Sigmoid colon (tissue), 7 donors: ENCODE results near the gene ZFP64. TPM values are rescaled to one million over a fixed set of nuclear protein-coding genes. Genes with fewer than 3 reads are reported as not detected.
"Not testable (repeated sequence)": the region's sequence is repeated elsewhere in the genome, so short reads cannot be mapped to it uniquely, and the experiment has no call there.

Experiments
- DNase-seq: peaks from one replicate; pipeline ENCODE4 v3.0.0-alpha.2; 2019
- H3K27ac ChIP-seq, 4 donors: fragments of 200-600 bp; sonication (generic); one replicate each; pipeline ENCODE4 v1.5.1; 2016 to 2019; ENCODE audit warnings: mild to moderate bottlenecking in 1 of 4
- H3K27me3 ChIP-seq, 3 donors: fragments of 200-600 bp; sonication (generic); one replicate each; pipeline ENCODE4 v1.5.1; 2019; ENCODE audit warnings: mild to moderate bottlenecking in 1 of 3
- H3K36me3 ChIP-seq, 4 donors: fragments of 200-600 bp; sonication (generic); one replicate each; pipeline ENCODE4 v1.5.1; 2016 to 2019
- H3K4me1 ChIP-seq, 4 donors: fragments of 200-600 bp; sonication (generic); one replicate each; pipeline ENCODE4 v1.5.1; 2017 to 2019
- H3K4me3 ChIP-seq, 4 donors: fragments of 200-600 bp; sonication (generic); one replicate each; pipeline ENCODE4 v1.5.1; 2017 to 2019; ENCODE audit warnings: mild to moderate bottlenecking in 2 of 4, moderate library complexity in 1 of 4
- H3K9me3 ChIP-seq, 4 donors: fragments of 200-600 bp in 3 of 4; sonication (generic) in 3 of 4; one replicate each; pipeline versions ENCODE4 v1.5.1 to v1.6.1; 2013 to 2019
- EP300 ChIP-seq, 4 donors: sonication (generic); formaldehyde crosslinking; IDR thresholded peaks; one replicate each; pipeline ENCODE4 v1.6.1; 2017; ENCODE audit warnings: antibody characterized with exemption in 4 of 4
- POLR2A ChIP-seq, 2 donors: fragments of 450-650 bp; IDR thresholded peaks; one replicate each; pipeline ENCODE4 v1.6.1; 2016; ENCODE audit warnings: antibody characterized with exemption in 2 of 2, mild to moderate bottlenecking in 2 of 2, moderate library complexity in 2 of 2
- POLR2AphosphoS5 ChIP-seq, 4 donors: sonication (generic); formaldehyde crosslinking; IDR thresholded peaks; one replicate each; pipeline ENCODE4 v1.6.1; 2017; ENCODE audit warnings: antibody characterized with exemption in 4 of 4
- WGBS, 2 donors: extraction: QIAGEN DNeasy Blood & Tissue Kit; methylation state at CpG; one replicate each; pipeline ENCODE4 v1.1.7; 2013; 5-methylcytosine and 5-hydroxymethylcytosine counted together
- intact Hi-C: fragments of 100-400 bp; cut with DNase I; formaldehyde crosslinking; loops from one replicate; pipeline ENCODE4 v1.15.1; 2023
- polyA plus RNA-seq, 3 donors: library from polyadenylated mRNA; stranded (reverse); fragments of 200-250 nt; gene quantifications; one replicate each; pipeline ENCODE4 v1.2.3, GENCODE V29; 2013
- total RNA-seq, 4 donors: library from RNA; depleted of rRNA; stranded (reverse); fragments of >200 nt; gene quantifications; one replicate each; pipeline ENCODE4 v1.1.0, GENCODE V29; 2016
- TF ChIP-seq, protein P1 (sequence below), 4 experiments: fragments of 450-650 bp in 3 of 4; fragments of 200-600 bp in 1 of 4; IDR thresholded peaks; one replicate each; pipeline ENCODE4 v1.5.1; 2016 to 2019; ENCODE audit warnings: antibody characterized with exemption in 4 of 4, mild to moderate bottlenecking in 3 of 4, moderate library complexity in 2 of 4
- donor health status: healthy with polysubstance abuse.
- donor health status: Bipolar disorder and iron deficiency.
- donor health status: healthy.

The ZFP64 gene
- total and polyA plus RNA-seq, 7 donors = 5.4 to 20.5 (median 9.6) TPM

DNA sequence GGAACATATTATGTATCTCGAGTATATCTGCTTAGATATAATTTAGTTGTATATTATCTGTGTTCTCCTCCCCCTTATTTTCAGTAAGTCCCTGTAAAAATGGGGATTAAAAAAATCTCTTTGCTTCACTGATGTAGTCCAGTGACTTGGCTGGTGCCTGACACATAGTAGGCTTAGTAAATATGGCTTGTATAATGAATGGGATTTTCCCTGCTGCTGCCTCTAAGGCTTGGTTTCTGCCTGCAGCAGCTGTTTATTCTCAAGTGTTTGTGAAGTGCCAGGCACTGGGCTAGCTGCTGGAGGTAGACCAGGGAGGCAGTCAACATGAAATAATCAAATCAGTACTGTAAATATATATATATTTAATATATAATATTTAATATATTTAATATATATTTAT is 1.6 kb upstream of the ZFP64 start:
- no peak for TF ChIP-seq POLR2AphosphoS5 (IDR thresholded peaks at IDR 0.05)
- no peak for TF ChIP-seq EP300 (IDR thresholded peaks at IDR 0.05)
- no peak for TF ChIP-seq POLR2A (IDR thresholded peaks at IDR 0.05)
- TF ChIP-seq, protein P1, sequence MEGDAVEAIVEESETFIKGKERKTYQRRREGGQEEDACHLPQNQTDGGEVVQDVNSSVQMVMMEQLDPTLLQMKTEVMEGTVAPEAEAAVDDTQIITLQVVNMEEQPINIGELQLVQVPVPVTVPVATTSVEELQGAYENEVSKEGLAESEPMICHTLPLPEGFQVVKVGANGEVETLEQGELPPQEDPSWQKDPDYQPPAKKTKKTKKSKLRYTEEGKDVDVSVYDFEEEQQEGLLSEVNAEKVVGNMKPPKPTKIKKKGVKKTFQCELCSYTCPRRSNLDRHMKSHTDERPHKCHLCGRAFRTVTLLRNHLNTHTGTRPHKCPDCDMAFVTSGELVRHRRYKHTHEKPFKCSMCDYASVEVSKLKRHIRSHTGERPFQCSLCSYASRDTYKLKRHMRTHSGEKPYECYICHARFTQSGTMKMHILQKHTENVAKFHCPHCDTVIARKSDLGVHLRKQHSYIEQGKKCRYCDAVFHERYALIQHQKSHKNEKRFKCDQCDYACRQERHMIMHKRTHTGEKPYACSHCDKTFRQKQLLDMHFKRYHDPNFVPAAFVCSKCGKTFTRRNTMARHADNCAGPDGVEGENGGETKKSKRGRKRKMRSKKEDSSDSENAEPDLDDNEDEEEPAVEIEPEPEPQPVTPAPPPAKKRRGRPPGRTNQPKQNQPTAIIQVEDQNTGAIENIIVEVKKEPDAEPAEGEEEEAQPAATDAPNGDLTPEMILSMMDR (IDR thresholded peaks at IDR 0.05) = no peak

DNA sequence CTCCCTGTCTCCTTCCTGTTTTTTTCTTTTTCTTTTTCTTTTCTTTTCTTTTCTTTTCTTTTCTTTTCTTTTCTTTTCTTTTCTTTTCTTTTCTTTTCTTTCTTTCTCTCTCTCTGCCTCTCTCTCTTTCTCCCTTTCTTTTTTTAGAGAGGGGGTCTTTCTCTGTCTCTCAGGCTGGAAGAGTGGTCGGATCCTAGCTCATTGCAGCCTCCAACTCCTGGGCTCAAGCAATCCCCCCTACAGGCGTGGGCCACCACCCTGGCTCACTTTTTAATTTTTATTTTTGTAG is 1.1 kb upstream of the ZFP64 start:
- DNase-seq, H3K9me3 ChIP-seq, H3K27me3 ChIP-seq, H3K36me3 ChIP-seq: not testable (repeated sequence)
- intact Hi-C loops = loop anchor here (5.0 kb wide), 1 partner anchor 45 kb away; no protein-coding TSS in a partner anchor
- Histone ChIP-seq H3K4me1 (peaks cover 0 to 20% (median 16%) of the 10 kb centered on the region in 4 donors), H3K4me3 (peak overlapping the region in 3 of 4 donors; percentile 86 to 95 (median 90)), H3K27ac (peak overlapping the region; percentile 89 to 94 (median 92))
- WGBS, 2 donors = 84 to 95% methylated on average over 2 of the region's 2 CpGs

More for the DNA sequence above, 1.6 kb upstream of the ZFP64 start:
- intact Hi-C loops = loop anchor here (5.0 kb wide), 1 partner anchor 46 kb away; no protein-coding TSS in a partner anchor
- WGBS, 2 donors = 48 to 70% methylated on average over 1 of the region's 1 CpG
- DNase-seq = no peak
- Histone ChIP-seq H3K4me1 (peaks cover 0 to 20% (median 16%) of the 10 kb centered on the region in 4 donors), H3K9me3 (no peaks in the 10 kb centered on the region), H3K36me3 (no peaks in the 10 kb centered on the region), H3K27ac (peak overlapping the region in 1 of 4 donors; percentile 90), H3K27me3 (no peaks in the 10 kb centered on the region), H3K4me3 (no peak overlapping the region)

DNA sequence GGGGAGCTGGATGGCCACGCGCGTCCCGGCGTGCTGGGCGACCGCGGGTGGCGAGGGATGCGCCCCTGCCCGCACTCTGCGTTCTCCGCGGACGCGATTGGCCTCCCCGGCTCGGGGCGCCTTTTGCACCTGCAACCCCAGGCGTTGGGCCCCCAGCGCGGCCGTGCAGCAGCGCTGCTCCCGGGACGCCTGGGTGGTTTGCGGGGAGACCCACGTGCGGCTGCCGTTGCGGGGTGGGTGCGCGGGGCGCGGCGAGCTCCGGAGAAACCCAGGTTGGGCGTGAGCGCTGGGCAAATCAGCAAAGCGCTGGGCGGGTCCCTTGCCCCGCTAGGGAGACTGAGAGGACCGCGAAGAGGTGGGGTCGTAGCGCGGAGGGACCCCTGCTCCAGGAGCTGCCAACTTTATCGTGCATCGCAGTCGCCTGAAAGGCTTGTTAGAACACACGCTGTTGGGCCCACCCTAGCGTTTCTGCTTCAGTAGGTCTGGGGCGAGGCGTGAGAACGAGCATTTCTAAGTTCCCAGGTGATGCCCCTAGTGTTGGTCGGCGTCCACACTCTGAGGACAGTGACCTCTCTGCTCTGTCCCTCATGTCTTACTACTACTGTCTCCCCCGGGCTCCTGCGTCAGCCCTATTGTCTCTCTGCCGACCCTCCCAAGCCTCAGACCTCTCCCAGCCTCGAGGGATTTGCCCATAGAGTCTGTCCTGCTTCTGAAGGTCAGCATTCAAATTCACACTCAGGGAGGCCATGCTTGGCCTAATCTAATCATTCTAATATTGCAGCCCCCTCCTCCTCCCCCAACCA is 538 bp upstream of the ZFP64 start:
- no peaks in the 10 kb centered on the region for H3K9me3 ChIP-seq
- intact Hi-C loops = loop anchor here (5.0 kb wide), 1 partner anchor 45 kb away; no protein-coding TSS in a partner anchor
- peaks cover 0 to 20% (median 16%) of the 10 kb centered on the region in 4 donors for H3K4me1 ChIP-seq
- WGBS, 2 donors = 0 to 1% methylated on average over 61 of the region's 61 CpGs
- H3K27me3 ChIP-seq = no peaks in the 10 kb centered on the region
- H3K27ac ChIP-seq = peak overlapping the region; percentile 89 to 94 (median 92)
- H3K4me3 ChIP-seq = peak overlapping the region; percentile 75 to 95 (median 88)
- no peaks in the 10 kb centered on the region for H3K36me3 ChIP-seq
- no peak for DNase-seq
- TF ChIP-seq POLR2A (IDR thresholded peaks at IDR 0.05) (no peak), POLR2AphosphoS5 (IDR thresholded peaks at IDR 0.05) (no peak), EP300 (IDR thresholded peaks at IDR 0.05) (no peak)
- TF ChIP-seq, protein P1 (IDR thresholded peaks at IDR 0.05) = no peak

DNA sequence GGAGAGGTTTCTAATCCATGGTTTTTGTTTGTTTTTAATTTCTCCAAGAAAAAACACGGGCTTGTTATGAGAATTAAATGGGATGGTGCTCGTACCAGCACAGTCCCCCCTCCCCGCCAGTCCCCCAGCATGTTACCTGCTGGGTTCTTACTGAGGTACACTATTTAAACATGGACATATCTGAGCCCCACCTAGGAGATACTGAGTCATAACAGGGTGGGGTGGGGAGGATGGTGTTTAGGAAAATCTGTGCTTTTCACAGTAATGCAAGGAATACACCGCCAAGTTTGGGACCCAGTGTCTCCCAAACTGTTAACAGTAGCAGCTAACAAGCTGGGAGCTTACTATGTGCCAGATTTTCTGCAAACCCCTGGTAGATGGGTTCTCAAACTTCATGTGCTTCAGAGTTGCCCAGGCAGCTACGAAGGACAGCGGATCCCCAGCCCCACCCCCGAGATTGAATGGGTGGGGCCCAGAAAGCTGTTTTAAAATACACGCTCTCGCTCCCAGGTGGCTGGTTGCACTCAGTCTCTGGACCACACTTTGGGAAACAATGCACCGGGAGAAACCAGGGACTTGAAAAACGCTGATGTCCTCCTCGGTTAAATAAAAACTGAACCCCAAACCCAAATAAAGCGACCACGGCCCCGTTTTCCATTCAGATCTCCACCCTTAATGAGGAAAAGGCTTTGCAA is 995 bp downstream of the ZFP64 start:
- Histone ChIP-seq H3K9me3 (no peaks in the 10 kb centered on the region), H3K27ac (peak overlapping the region; percentile 89 to 94 (median 92)), H3K4me1 (peaks cover 0 to 20% (median 16%) of the 10 kb centered on the region in 4 donors), H3K4me3 (peak overlapping the region; percentile 75 to 95 (median 88)), H3K27me3 (no peaks in the 10 kb centered on the region), H3K36me3 (peaks cover 0 to 14% (median 6%) of the 10 kb centered on the region in 4 donors)
- intact Hi-C loops = loop anchor here (5.0 kb wide), 1 partner anchor 43 kb away; no protein-coding TSS in a partner anchor
- 7 to 15% methylated on average over 15 of the region's 15 CpGs for WGBS, 2 donors
- no peak for DNase-seq
- no peak for TF ChIP-seq EP300 (IDR thresholded peaks at IDR 0.05)
- TF ChIP-seq POLR2A (IDR thresholded peaks at IDR 0.05) = no peak
- TF ChIP-seq, protein P1 (IDR thresholded peaks at IDR 0.05) = no peak
- TF ChIP-seq POLR2AphosphoS5 (IDR thresholded peaks at IDR 0.05) = no peak

DNA sequence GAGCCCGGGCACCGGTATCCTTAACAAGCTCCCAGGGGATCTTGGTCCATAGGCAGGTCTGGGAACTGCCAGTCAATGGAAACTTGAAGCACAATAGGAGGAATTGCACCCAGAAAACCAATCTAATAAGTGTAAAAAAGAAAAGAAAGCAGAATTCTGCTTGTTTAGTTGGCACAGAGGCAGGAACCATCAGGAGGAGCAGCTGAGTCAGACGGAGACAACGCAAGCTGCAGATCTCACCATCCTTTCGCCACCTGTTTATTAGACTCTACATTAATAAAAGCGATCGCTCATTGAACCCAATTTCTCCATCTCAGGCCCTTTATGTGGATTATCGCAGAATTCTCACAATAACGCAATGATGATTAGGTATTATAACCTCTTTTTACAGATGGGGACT is 9.8 kb downstream of the ZFP64 start:
- intact Hi-C loops = no loop called here
- H3K36me3 ChIP-seq = peaks cover 0 to 47% (median 10%) of the 10 kb centered on the region in 4 donors
- DNase-seq = no peak
- 97% methylated on average over 9 of the region's 9 CpGs for WGBS, 2 donors
- TF ChIP-seq POLR2A (IDR thresholded peaks at IDR 0.05) = no peak
- no peak overlapping the region for H3K27ac ChIP-seq
- H3K4me1 ChIP-seq = no peaks in the 10 kb centered on the region
- no peaks in the 10 kb centered on the region for H3K27me3 ChIP-seq
- no peak overlapping the region for H3K4me3 ChIP-seq
- no peaks in the 10 kb centered on the region for H3K9me3 ChIP-seq
